Measurements from ENCODE around the gene TRABD2B. TPM values are rescaled to one million over a fixed set of nuclear protein-coding genes. Genes with fewer than 3 reads are reported as not detected.

Gene TRABD2B
- total RNA-seq, 2 donors from 2014 or later, result 1.1 to 2.1 TPM

- WGBS, result 89% methylated on average over 5 of the region's 5 CpGs
- no peak for DNase-seq (ENCODE audit: low spot score)
- intact Hi-C loops (cut with DNase I), result no loop called here
- Histone ChIP-seq H3K27me3 (replicated peaks; ENCODE audit: insufficient read depth) (no peaks in the 10 kb centered on the region), H3K27ac (no peak overlapping the region), H3K36me3 (no peaks in the 10 kb centered on the region), H3K4me3 (no peak overlapping the region), H3K4me1 (replicated peaks) (no peaks in the 10 kb centered on the region), H3K9me3 (no peaks in the 10 kb centered on the region)
- TF ChIP-seq POLR2AphosphoS5 (IDR thresholded peaks at IDR 0.05) (no peak), POLR2A (IDR thresholded peaks at IDR 0.05) (no peak), CTCF (IDR thresholded peaks at IDR 0.05) (no peak)
Observed at GRCh38 chr1:47890779-47891178, 106.4 kb downstream of the TRABD2B start.

GRCh38 chr1:47888294-47888629 is 108.9 kb downstream of the TRABD2B start:
- TF ChIP-seq CTCF (IDR thresholded peaks at IDR 0.05) (no peak), POLR2AphosphoS5 (IDR thresholded peaks at IDR 0.05) (no peak), POLR2A (IDR thresholded peaks at IDR 0.05) (no peak)
- Histone ChIP-seq H3K9me3 (no peaks in the 10 kb centered on the region), H3K36me3 (no peaks in the 10 kb centered on the region), H3K27ac (no peak overlapping the region), H3K4me3 (no peak overlapping the region), H3K27me3 (replicated peaks; ENCODE audit: insufficient read depth) (no peaks in the 10 kb centered on the region), H3K4me1 (replicated peaks) (no peaks in the 10 kb centered on the region)
- 100% methylated on average over 1 of the region's 1 CpG for whole genome bisulfite sequencing
- DNase-seq (ENCODE audit: low spot score), result no peak
- intact Hi-C loops (cut with DNase I), result no loop called here

- no peak for TF ChIP-seq POLR2AphosphoS5 (IDR thresholded peaks at IDR 0.05)
- no peak for TF ChIP-seq POLR2A (IDR thresholded peaks at IDR 0.05)
- TF ChIP-seq CTCF (IDR thresholded peaks at IDR 0.05), result no peak
- intact Hi-C loops (cut with DNase I), result no loop called here
- Histone ChIP-seq H3K27ac (no peak overlapping the region), H3K27me3 (replicated peaks; ENCODE audit: insufficient read depth) (no peaks in the 10 kb centered on the region), H3K4me1 (replicated peaks) (no peaks in the 10 kb centered on the region), H3K9me3 (no peaks in the 10 kb centered on the region), H3K4me3 (no peak overlapping the region), H3K36me3 (no peaks in the 10 kb centered on the region)
- WGBS, result 67% methylated on average over 16 of the region's 16 CpGs
- DNase-seq (ENCODE audit: low spot score), result no peak
Observed at GRCh38 chr1:47887475-47888293, 109.5 kb downstream of the TRABD2B start.

- Histone ChIP-seq H3K27me3 (replicated peaks; ENCODE audit: insufficient read depth) (no peaks in the 10 kb centered on the region), H3K4me3 (no peak overlapping the region), H3K4me1 (replicated peaks) (no peaks in the 10 kb centered on the region), H3K27ac (no peak overlapping the region), H3K9me3 (no peaks in the 10 kb centered on the region), H3K36me3 (no peaks in the 10 kb centered on the region)
- intact Hi-C loops (cut with DNase I), result no loop called here
- DNase-seq (ENCODE audit: low spot score), result no peak
- WGBS, result 50% methylated on average over 2 of the region's 2 CpGs
- TF ChIP-seq POLR2AphosphoS5 (IDR thresholded peaks at IDR 0.05) (no peak), POLR2A (IDR thresholded peaks at IDR 0.05) (no peak), CTCF (IDR thresholded peaks at IDR 0.05) (no peak)
Observed at GRCh38 chr1:47887060-47887459, 110.1 kb downstream of the TRABD2B start.

GRCh38 chr1:47886141-47886540 is 111.0 kb downstream of the TRABD2B start:
- intact Hi-C loops (cut with DNase I), result no loop called here
- H3K4me1 ChIP-seq (replicated peaks), result no peaks in the 10 kb centered on the region
- 95% methylated on average over 7 of the region's 7 CpGs for WGBS

More at GRCh38 chr1:47886141-47886540, 111.0 kb downstream of the TRABD2B start:
- H3K27me3 ChIP-seq (replicated peaks; ENCODE audit: insufficient read depth), result no peaks in the 10 kb centered on the region
- H3K27ac ChIP-seq, result no peak overlapping the region
- no peaks in the 10 kb centered on the region for H3K9me3 ChIP-seq
- no peaks in the 10 kb centered on the region for H3K36me3 ChIP-seq
- DNase-seq (ENCODE audit: low spot score), result no peak
- H3K4me3 ChIP-seq, result no peak overlapping the region
- TF ChIP-seq POLR2AphosphoS5 (IDR thresholded peaks at IDR 0.05) (no peak), POLR2A (IDR thresholded peaks at IDR 0.05) (no peak), CTCF (IDR thresholded peaks at IDR 0.05) (no peak)

Measured in prostate gland (tissue), 2 donors.